ENCODE data around the gene HIRIP3. TPM values are rescaled to one million over a fixed set of nuclear protein-coding genes. Genes with fewer than 3 reads are reported as not detected.

HIRIP3 gene
- total RNA-seq, 1 donor from 2014 or later, result 31.8 TPM

- DNase-seq (ENCODE audit: low read depth, low spot score), result no peak
- peaks cover 4% of the 10 kb centered on the region for H3K27me3 Mint-ChIP-seq (ENCODE audit: low read depth)
- no peak for TF ChIP-seq CTCF (conservative IDR thresholded peaks at IDR 0.05)
- H3K9me3 Mint-ChIP-seq, result no peaks in the 10 kb centered on the region
- H3K4me3 Mint-ChIP-seq, result no peak overlapping the region
- no peaks in the 10 kb centered on the region for H3K4me1 Mint-ChIP-seq
- no peak overlapping the region for H3K27ac Mint-ChIP-seq (ENCODE audit: unreplicated experiment)
- peaks cover 5% of the 10 kb centered on the region for H3K36me3 Mint-ChIP-seq (ENCODE audit: low read depth)
These were observed 9.0 kb upstream of the HIRIP3 start for GRCh38 chr16:30004424-30004776.

DNA sequence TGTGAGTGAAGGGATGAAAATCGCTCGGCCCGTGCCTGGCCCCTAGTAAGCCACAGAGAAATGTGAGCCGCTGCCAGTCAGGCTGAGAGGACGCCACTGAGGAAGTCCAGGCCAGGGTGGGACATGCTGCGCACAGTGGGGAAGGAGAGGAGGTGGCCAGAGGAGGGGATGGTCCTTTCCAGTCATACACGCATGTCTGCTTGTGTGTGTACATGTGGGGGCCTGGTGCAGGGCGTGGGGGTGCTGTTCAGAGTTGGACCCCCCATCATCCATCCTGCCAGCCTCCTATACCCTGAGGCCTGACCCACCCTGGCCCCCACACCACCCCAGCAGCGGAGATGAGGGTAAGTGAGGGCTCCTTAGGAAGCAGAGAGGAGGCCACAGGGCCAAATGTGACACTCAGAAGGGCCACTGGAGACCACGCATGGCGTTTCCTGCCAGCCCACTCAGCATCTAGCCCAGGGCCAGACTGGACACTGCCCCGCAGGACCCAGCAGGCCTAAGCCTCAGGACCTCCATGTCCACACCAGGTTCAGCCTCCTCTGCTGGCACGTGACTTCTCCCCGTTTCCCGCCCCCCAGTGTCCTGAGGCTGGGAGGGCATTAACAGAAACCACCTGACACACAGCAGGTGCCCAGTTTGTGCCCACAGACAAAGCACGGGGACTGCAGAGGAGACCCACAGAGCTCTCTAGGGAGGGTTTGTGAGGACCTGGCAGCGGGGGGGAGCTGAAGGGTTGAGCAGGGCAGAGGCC is 8.4 kb upstream of the HIRIP3 start:
- no peak overlapping the region for H3K27ac Mint-ChIP-seq (ENCODE audit: unreplicated experiment)
- no peak for TF ChIP-seq CTCF (conservative IDR thresholded peaks at IDR 0.05)
- H3K27me3 Mint-ChIP-seq (ENCODE audit: low read depth), result peaks cover 2% of the 10 kb centered on the region
- H3K4me3 Mint-ChIP-seq, result peak overlapping the region; percentile 49
- no peak for DNase-seq (ENCODE audit: low read depth, low spot score)
- no peaks in the 10 kb centered on the region for H3K4me1 Mint-ChIP-seq
- H3K9me3 Mint-ChIP-seq, result no peaks in the 10 kb centered on the region
- peaks cover 5% of the 10 kb centered on the region for H3K36me3 Mint-ChIP-seq (ENCODE audit: low read depth)

DNA sequence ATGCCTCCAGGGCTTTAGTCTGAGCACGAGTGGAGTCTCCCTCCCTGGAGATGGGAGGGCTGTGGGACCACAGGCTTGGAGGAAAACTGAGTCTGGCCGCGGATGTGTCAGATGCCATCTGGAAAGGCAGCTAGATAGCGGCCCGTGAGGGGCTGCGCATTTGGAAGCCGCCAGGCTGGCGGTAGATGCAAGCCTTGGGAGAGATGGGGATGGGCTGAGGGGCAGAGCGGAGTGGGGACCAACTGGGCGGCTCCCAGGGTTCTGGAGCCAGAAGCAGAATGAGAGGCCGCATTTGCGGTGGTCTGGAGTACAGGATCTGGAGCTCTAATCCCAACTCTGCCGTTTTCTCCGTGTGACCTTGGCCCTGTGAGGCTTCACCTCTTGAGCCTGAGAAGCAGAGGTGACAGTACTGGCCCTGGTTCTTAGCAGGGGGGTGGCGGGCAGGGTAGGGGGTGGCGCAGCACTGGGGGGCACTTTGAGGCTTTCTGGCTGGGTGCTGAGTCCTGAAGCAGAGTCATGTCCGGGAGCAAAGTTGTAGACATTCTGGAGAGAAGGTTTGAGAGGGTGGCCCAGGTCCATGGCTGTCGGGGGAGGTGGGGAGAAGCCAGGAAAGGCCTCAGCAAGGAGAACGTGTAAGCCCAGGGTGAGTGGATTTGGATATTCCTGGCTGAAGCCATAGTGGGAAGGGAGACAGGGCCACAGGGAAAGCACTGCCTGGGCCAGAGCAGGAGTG is 7.4 kb upstream of the HIRIP3 start:
- no peaks in the 10 kb centered on the region for H3K9me3 Mint-ChIP-seq
- H3K4me3 Mint-ChIP-seq, result peak overlapping the region; percentile 74
- peak overlapping the region; percentile 87 for H3K27ac Mint-ChIP-seq (ENCODE audit: unreplicated experiment)
- H3K27me3 Mint-ChIP-seq (ENCODE audit: low read depth), result no peaks in the 10 kb centered on the region
- H3K4me1 Mint-ChIP-seq, result no peaks in the 10 kb centered on the region
- H3K36me3 Mint-ChIP-seq (ENCODE audit: low read depth), result peaks cover 5% of the 10 kb centered on the region
- DNase-seq (ENCODE audit: low read depth, low spot score), result no peak
- no peak for TF ChIP-seq CTCF (conservative IDR thresholded peaks at IDR 0.05)

DNA sequence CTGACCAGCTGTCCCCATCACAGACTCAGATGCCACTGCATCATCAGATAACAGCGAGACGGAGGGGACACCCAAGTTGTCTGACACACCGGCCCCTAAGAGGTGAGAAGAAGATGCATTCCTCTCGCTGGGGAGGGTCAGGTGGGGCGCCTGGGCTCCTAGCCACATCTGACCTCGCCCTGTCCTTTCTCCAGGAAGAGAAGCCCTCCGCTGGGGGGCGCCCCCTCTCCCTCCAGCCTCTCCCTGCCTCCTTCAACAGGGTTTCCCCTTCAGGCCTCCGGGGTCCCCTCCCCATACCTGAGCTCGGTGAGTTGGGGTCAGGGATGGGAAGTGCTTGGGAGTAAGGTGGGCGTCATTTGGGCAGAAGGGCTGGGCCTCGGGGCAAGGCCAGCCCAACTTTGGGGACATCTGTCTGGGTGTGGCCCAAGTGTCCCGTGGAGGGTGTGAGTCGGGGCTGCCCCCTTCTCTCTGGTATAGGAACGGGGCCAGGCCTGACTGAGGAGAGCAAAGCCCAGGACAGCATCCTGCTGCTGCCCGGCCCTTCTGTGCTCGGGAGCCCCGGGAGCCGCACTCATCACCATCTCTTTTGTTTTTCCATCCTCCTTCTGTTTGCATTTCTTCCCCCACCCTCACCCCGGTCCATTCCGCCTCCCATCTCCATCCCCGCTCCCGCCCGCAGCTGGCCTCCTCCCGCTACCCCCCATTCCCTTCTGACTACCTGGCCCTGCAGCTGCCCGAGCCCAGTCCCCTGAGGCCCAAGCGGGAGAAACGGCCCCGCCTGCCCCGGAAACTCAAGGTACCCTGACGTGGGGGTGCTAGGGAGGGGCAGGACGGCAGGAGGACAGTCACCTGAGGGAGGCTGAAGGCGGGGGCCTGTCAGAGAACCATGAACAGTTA is 5.6 kb upstream of the HIRIP3 start:
- Mint-ChIP-seq H3K36me3 (ENCODE audit: low read depth) (peaks cover 9% of the 10 kb centered on the region), H3K4me3 (peak overlapping the region; percentile 64), H3K27me3 (ENCODE audit: low read depth) (no peaks in the 10 kb centered on the region), H3K27ac (ENCODE audit: unreplicated experiment) (no peak overlapping the region), H3K9me3 (no peaks in the 10 kb centered on the region), H3K4me1 (peaks cover 11% of the 10 kb centered on the region)
- no peak for DNase-seq (ENCODE audit: low read depth, low spot score)
- TF ChIP-seq CTCF (conservative IDR thresholded peaks at IDR 0.05), result no peak

DNA sequence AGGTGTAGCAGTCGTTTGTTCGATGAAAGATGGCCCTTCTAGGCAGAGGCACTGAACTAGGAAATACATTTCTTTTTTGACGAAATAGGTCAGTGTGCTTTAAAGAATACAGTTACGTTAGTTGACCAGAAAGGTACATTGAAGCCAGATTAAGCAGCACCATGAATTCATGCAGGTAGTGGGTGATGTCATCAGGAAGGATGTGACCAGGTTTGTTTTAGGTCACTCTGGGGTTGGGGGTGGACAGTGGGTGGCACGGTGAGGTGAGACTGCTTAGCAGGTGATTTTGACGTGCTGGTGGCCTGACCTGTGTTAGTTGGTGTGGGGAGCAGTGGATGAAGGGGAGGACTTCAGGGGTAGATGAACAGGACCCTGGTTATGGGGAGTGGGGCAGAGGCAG is 4.2 kb upstream of the HIRIP3 start:
- Mint-ChIP-seq H3K27me3 (ENCODE audit: low read depth) (peaks cover 3% of the 10 kb centered on the region), H3K9me3 (no peaks in the 10 kb centered on the region), H3K36me3 (ENCODE audit: low read depth) (peaks cover 9% of the 10 kb centered on the region), H3K4me3 (peak overlapping the region; percentile 97), H3K4me1 (peaks cover 23% of the 10 kb centered on the region), H3K27ac (ENCODE audit: unreplicated experiment) (peak overlapping the region; percentile 27)
- no peak for TF ChIP-seq CTCF (conservative IDR thresholded peaks at IDR 0.05)
- no peak for DNase-seq (ENCODE audit: low read depth, low spot score)

Measured in neural crest cell (in vitro differentiated cells).